Kidney (tissue), 22 donors: Measurements from ENCODE around the gene PTPRM. TPM values are rescaled to one million over a fixed set of nuclear protein-coding genes. Genes with fewer than 3 reads are reported as not detected.

ENCODE experiments used
- DNase-seq, 5 donors: peaks; one replicate each; pipeline ENCODE4 v3.0.0-alpha.2; 2013 to 2020
- FAIRE-seq: peaks from 2 replicates; lab custom pipeline; 2012; peaks lifted over from hg19 to GRCh38; lab: Jason Lieb, UNC
- H3K27ac ChIP-seq, 2 donors: one replicate each; pipeline ENCODE4 v1.7.0; 2013; ENCODE audit warnings: low read depth in 2 of 2, low read length in 2 of 2, inconsistent platforms in 1 of 2
- H3K27me3 ChIP-seq: one replicate; pipeline ENCODE4 v1.7.1; 2013; ENCODE audit warnings: low read length, inconsistent platforms; ENCODE audit not compliant: control insufficient read depth, insufficient read depth
- H3K36me3 ChIP-seq, 3 donors: one replicate each; pipeline versions ENCODE4 v1.7.0 to v1.7.1; 2013; ENCODE audit warnings: low read length in 3 of 3, control low read depth in 1 of 3, inconsistent platforms in 1 of 3; ENCODE audit not compliant: insufficient read depth in 3 of 3, control insufficient read depth in 2 of 3
- H3K4me1 ChIP-seq, 3 donors: one replicate each; pipeline versions ENCODE4 v1.7.0 to v1.7.1; 2013; ENCODE audit warnings: low read length in 3 of 3, inconsistent platforms in 1 of 3, low read depth in 1 of 3; ENCODE audit not compliant: control insufficient read depth in 2 of 3, insufficient read depth in 2 of 3
- H3K4me3 ChIP-seq, 3 donors: one replicate each; pipeline versions ENCODE4 v1.7.0 to v1.8.1; 2013; ENCODE audit warnings: low read length in 3 of 3, control low read depth in 1 of 3, inconsistent platforms in 1 of 3
- H3K9ac ChIP-seq, 3 donors: one replicate each; pipeline versions ENCODE4 v1.7.0 to v1.7.1; 2013; ENCODE audit warnings: low read length in 3 of 3, control low read depth in 1 of 3, inconsistent platforms in 1 of 3
- H3K9me3 ChIP-seq, 3 donors: one replicate each; pipeline versions ENCODE4 v1.7.0 to v1.7.1; 2013; ENCODE audit warnings: low read length in 3 of 3, control low read depth in 1 of 3, inconsistent platforms in 1 of 3; ENCODE audit not compliant: control insufficient read depth in 2 of 3, insufficient read depth in 1 of 3
- intact Hi-C: fragments of 100-400 bp; cut with DNase I; formaldehyde crosslinking; loops from one replicate; pipeline ENCODE4 v1.11.1; 2022
- long read RNA-seq, 10 donors: library from polyadenylated mRNA in 1 of 10; unstranded in 1 of 10; transcript quantifications; one replicate each; pipeline ENCODE4 v2.0.0 and lab custom pipeline, GENCODE V29; 2021 to 2026
- polyA plus RNA-seq: library from polyadenylated mRNA; stranded (reverse); fragments of 350-450 nt; fragmentation: Illumina TruSeq; extraction: RNeasy Lipid Tissue Mini Kit (QIAGEN cat#74804); gene quantifications from one replicate; pipeline ENCODE4 v1.2.3, GENCODE V29; 2014; ENCODE audit warnings: low read depth, low replicate concordance; ENCODE audit not compliant: insufficient read depth
- total RNA-seq: library from RNA; stranded (reverse); fragmentation: NEBNext Ultra II Directional; extraction: Animal tissue kit (Norgen Biotek cat#: 25700); gene quantifications from one replicate; pipeline ENCODE4 v1.2.1, GENCODE V29; 2021
- TF ChIP-seq, protein P1 (sequence below): IDR thresholded peaks from 3 replicates; pipeline ENCODE4 v1.5.1; 2012; ENCODE audit warnings: mild to moderate bottlenecking, moderate library complexity, borderline replicate concordance; ENCODE audit not compliant: insufficient read depth; ENCODE audit errors: extremely low read depth
- donor health status: control.
- donor health status: control.
- donor health status: control.
- donor health status: control.
- donor health status: control.
- donor health status: DM: yes; HTN: yes; CAD: no.
- donor health status: Normal renal cell carcinoma (clear cell type).

Gene PTPRM
- total RNA-seq (98.9 TPM), polyA plus RNA-seq (52.4 TPM)
- long read RNA-seq, donor 1, partial matches to known transcripts = 21 of 21 reads
- long read RNA-seq, donor 1, other reads (novel, unspliced or antisense) = 0 of 21 reads
- long read RNA-seq, donor 2, partial matches to known transcripts = 6 of 6 reads
- long read RNA-seq, donor 2, other reads (novel, unspliced or antisense) = 0 of 6 reads
- long read RNA-seq, donor 3, partial matches to known transcripts = 13 of 13 reads
- long read RNA-seq, donor 3, other reads (novel, unspliced or antisense) = 0 of 13 reads
- long read RNA-seq, donor 4, partial matches to known transcripts = 5 of 5 reads
- long read RNA-seq, donor 4, other reads (novel, unspliced or antisense) = 0 of 5 reads
- long read RNA-seq, donor 5 = 0 reads
- long read RNA-seq, donor 6 = 0 reads
- long read RNA-seq, donor 7, partial matches to known transcripts = 27 of 41 reads
- long read RNA-seq, donor 7, other reads (novel, unspliced or antisense) = 14 of 41 reads
- long read RNA-seq, donor 8, partial matches to known transcripts = 13 of 13 reads
- long read RNA-seq, donor 8, other reads (novel, unspliced or antisense) = 0 of 13 reads
- long read RNA-seq, donor 9 = 0 reads
- long read RNA-seq, donor 10, partial matches to known transcripts = 8 of 10 reads
- long read RNA-seq, donor 10, other reads (novel, unspliced or antisense) = 0 of 10 reads

DNA sequence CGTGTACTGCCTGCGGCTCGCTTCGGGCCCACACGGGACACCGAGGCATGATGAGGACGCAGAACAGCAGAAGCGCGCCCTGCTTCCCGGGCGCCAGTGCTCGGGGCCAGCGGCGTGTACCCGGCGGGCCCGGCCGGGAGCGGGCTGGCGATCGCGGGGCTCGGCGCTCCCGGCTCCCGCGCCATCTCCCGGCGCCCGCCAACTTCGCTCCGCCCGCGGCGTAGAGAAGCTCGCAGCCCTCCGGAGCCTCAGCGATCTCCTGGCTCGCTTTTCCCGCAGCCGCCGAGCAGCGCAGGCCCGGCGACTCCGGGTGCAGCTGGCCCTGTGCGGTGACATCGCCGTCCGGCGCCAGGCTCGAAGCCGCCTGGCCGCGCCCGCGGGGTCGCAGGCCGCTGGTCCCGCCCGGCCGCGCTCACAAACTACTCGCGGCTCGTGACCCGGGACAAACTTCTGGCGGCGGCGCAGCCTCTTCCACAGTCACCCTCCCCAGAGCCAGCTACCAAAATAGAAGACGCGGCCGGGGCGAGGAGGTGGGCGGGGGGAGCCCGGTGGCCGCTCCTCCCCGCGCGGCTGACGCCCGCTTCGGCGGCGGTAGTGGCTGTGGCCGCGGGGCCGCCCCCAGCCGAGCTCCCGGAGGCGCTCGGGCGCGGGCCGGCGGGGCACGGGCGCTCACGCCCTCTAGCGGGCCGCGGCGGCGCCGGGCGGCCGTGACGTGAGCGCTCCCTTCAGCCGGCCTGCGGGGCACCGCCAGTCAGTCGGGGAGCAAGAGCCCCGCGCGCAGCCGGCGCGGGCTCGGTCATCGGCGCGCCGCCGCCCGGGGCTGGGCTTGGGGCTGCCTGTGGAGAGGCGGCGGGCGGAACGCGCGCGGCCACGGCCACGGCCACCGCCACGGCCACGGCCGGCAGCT lies at the start of gene PTPRM:
TSS of gene PTPRM (plus strand) at position 750 of the 907 bp plus-strand sequence. CDS start 503 bp downstream, outside the sequence.
- intact Hi-C loops = no loop called here
- Histone ChIP-seq H3K4me1 (peaks cover 4 to 6% (median 5%) of the 10 kb centered on the region in 3 donors), H3K4me3 (peak within 1 kb of the TSS; percentile 67 to 76 (median 74)), H3K27me3 (no peaks in the 10 kb centered on the region), H3K36me3 (no peaks in the 10 kb centered on the region), H3K27ac (peak within 1 kb of the TSS; percentile 91 to 95), H3K9me3 (no peaks in the 10 kb centered on the region), H3K9ac (peak within 1 kb of the TSS; percentile 42 to 79 (median 79))
- TF ChIP-seq, protein P1, sequence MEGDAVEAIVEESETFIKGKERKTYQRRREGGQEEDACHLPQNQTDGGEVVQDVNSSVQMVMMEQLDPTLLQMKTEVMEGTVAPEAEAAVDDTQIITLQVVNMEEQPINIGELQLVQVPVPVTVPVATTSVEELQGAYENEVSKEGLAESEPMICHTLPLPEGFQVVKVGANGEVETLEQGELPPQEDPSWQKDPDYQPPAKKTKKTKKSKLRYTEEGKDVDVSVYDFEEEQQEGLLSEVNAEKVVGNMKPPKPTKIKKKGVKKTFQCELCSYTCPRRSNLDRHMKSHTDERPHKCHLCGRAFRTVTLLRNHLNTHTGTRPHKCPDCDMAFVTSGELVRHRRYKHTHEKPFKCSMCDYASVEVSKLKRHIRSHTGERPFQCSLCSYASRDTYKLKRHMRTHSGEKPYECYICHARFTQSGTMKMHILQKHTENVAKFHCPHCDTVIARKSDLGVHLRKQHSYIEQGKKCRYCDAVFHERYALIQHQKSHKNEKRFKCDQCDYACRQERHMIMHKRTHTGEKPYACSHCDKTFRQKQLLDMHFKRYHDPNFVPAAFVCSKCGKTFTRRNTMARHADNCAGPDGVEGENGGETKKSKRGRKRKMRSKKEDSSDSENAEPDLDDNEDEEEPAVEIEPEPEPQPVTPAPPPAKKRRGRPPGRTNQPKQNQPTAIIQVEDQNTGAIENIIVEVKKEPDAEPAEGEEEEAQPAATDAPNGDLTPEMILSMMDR = peak; percentile 58
- DNase-seq (peak; percentile 85 to 95 (median 90)), FAIRE-seq (no peak)

DNA sequence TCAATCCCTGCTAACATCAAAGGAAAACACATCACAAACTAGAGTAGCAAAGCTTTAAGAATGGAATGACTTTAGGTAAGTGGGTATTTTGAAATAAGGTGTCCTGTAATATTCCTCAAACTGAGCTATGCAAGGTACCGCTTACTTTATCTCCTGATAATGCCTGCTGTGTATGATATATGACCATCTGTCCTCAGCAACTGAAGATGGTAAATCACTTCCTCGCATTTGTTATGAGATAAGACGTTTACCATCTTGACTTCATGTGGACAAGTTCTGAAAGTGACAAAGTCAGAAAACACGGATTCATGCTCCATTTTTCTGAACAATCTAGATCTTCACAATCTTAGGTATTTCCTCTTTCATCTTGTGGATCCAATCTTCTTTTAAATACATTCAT lies 49.3 kb upstream of the PTPRM start:
- Histone ChIP-seq H3K36me3 (no peaks in the 10 kb centered on the region), H3K27me3 (no peaks in the 10 kb centered on the region), H3K27ac (no peak overlapping the region), H3K4me1 (peaks cover 0 to 6% (median 0%) of the 10 kb centered on the region in 3 donors), H3K4me3 (no peak overlapping the region), H3K9me3 (no peaks in the 10 kb centered on the region), H3K9ac (no peak overlapping the region)
- DNase-seq = no peak
- TF ChIP-seq, protein P1 = no peak
- intact Hi-C loops = no loop called here
- no peak for FAIRE-seq

DNA sequence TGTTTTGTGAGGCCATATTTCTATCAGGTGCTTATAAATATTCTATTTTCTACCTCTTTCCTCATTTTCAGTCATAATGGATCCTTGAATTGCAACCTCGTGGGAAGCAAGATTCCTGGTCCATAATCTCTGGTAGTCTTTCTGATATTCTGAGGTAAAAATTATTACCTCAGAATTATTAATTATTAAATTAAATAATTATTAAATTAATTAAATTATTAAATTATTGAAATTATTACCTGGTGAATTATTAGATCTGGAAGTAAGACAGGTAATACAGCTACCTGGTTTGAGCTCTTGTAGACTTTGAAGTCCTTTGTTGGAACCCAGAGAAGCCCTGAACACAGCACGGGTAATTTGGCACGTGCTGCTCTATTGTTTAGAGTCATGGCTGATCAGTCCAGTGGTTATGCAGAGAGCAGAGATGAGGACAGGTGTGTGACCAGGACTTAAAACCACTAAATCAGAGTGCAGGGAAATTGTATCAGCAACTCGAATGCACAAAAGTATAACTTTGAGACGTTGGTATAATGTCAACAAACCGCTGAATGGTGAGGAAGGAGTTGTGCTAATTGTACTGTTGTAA lies 46.8 kb upstream of the PTPRM start:
- Histone ChIP-seq H3K36me3 (no peaks in the 10 kb centered on the region), H3K27me3 (no peaks in the 10 kb centered on the region), H3K27ac (no peak overlapping the region), H3K9ac (no peak overlapping the region), H3K4me3 (no peak overlapping the region), H3K9me3 (no peaks in the 10 kb centered on the region), H3K4me1 (peaks cover 0 to 2% (median 0%) of the 10 kb centered on the region in 3 donors)
- TF ChIP-seq, protein P1 = no peak
- DNase-seq (peak in 3 of 5 donors; percentile 28 to 51 (median 30)), FAIRE-seq (no peak)
- intact Hi-C loops = no loop called here
